GM12892 (cell line): ENCODE measurements around the gene ACER1.

ENCODE experiments used
- POLR2A ChIP-seq: IDR thresholded peaks from 2 replicates; pipeline ENCODE4 v1.6.1; 2011; ENCODE audit warnings: low read depth, low read length, control low read depth
- TAF1 ChIP-seq: IDR thresholded peaks from 2 replicates; pipeline ENCODE4 v1.6.1; 2011; ENCODE audit warnings: low read depth, mild to moderate bottlenecking, control low read depth, low read length, borderline replicate concordance

- no peak for TF ChIP-seq TAF1
- no peak for TF ChIP-seq POLR2A
These were observed 45.1 kb upstream of the ACER1 start for GRCh38 chr19:6378486-6378885.
